ENCODE measurements around the gene PKP1. TPM values are rescaled to one million over a fixed set of nuclear protein-coding genes. Genes with fewer than 3 reads are reported as not detected.

The PKP1 gene
- total and polyA plus RNA-seq, 2 donors (not counting 3 experiments of a cell fraction or from before 2014, with no cell fraction given), result 0.01 TPM; not detected in 1

DNA sequence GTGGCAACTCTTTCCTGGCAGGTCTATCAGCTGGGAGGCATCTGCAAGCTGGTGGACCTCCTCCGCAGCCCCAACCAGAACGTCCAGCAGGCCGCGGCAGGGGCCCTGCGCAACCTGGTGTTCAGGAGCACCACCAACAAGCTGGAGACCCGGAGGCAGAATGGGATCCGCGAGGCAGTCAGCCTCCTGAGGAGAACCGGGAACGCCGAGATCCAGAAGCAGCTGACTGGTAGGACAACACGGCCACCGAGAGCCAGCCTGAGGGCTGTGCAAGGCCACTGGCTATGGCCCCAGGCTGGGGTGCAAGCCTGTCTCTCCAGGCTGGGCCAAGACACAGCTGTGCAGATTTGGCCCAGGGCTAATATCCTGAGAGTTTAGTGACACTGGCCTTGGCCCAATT, 34.2 kb downstream of the PKP1 start:
- Histone ChIP-seq H3K9me3 (replicated peaks; ENCODE audit: control insufficient read depth, insufficient read depth, low read length) (no peaks in the 10 kb centered on the region), H3K4me1 (ENCODE audit: control insufficient read depth, extremely low read depth, insufficient read depth, low read length) (no peaks in the 10 kb centered on the region), H3K36me3 (ENCODE audit: control insufficient read depth in 2 of 2, extremely low read depth in 1 of 2, insufficient read depth in 2 of 2, low read length in 2 of 2) (no peaks in the 10 kb centered on the region), H3K4me3 (replicated peaks in 1 of 3; ENCODE audit: insufficient read depth in 1 of 3, low read depth in 1 of 3, low read length in 3 of 3) (no peak overlapping the region), H3K9ac (replicated peaks; ENCODE audit: extremely low read depth, insufficient read depth, low read length) (no peak overlapping the region), H3K27me3 (ENCODE audit: control insufficient read depth in 2 of 2, insufficient read depth in 2 of 2, low read length in 2 of 2) (no peaks in the 10 kb centered on the region), H3K79me2 (ENCODE audit: control insufficient read depth, insufficient read depth, low read length) (no peaks in the 10 kb centered on the region), H3K9me1 (replicated peaks; ENCODE audit: control insufficient read depth, extremely low read depth, insufficient read depth, low read length) (no peaks in the 10 kb centered on the region), H3K27ac (ENCODE audit: insufficient read depth, low read depth, low read length) (no peak overlapping the region), H4K20me1 (replicated peaks; ENCODE audit: control insufficient read depth, extremely low read depth, insufficient read depth, low read length) (no peaks in the 10 kb centered on the region), H3K4me2 (ENCODE audit: insufficient read depth, low read length) (no peak overlapping the region), H2AFZ (ENCODE audit: low read depth, low read length) (no peak overlapping the region)
- FAIRE-seq (no peak), DNase-seq (ENCODE audit: low read depth, low spot score) (no peak)
- BruUV-seq (replicated peaks), result no TSS peak
- intact Hi-C loops (cut with micrococcal nuclease) (no loop called here), dilution Hi-C loops (cut with MboI; ENCODE audit: extremely low pct_ligation_motif_present, low sequenced_read_pairs) (no loop called here)
- CTCF ChIA-PET, result interaction anchor here (1.1 kb wide), 1 partner anchor 31 kb away, joined by 3 read pairs; no protein-coding TSS in a partner anchor
- POLR2A ChIA-PET, result no interaction called here
- TF ChIP-seq, protein P1, sequence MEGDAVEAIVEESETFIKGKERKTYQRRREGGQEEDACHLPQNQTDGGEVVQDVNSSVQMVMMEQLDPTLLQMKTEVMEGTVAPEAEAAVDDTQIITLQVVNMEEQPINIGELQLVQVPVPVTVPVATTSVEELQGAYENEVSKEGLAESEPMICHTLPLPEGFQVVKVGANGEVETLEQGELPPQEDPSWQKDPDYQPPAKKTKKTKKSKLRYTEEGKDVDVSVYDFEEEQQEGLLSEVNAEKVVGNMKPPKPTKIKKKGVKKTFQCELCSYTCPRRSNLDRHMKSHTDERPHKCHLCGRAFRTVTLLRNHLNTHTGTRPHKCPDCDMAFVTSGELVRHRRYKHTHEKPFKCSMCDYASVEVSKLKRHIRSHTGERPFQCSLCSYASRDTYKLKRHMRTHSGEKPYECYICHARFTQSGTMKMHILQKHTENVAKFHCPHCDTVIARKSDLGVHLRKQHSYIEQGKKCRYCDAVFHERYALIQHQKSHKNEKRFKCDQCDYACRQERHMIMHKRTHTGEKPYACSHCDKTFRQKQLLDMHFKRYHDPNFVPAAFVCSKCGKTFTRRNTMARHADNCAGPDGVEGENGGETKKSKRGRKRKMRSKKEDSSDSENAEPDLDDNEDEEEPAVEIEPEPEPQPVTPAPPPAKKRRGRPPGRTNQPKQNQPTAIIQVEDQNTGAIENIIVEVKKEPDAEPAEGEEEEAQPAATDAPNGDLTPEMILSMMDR (IDR thresholded peaks at IDR 0.05; ENCODE audit: extremely low read depth in 1 of 2, insufficient read depth in 1 of 2, low read depth in 1 of 2, low read length in 2 of 2), result no peak
- TF ChIP-seq MYC (IDR thresholded peaks at IDR 0.05; ENCODE audit: low read depth, low read length) (no peak), POLR2AphosphoS5 (IDR thresholded peaks at IDR 0.05; ENCODE audit: insufficient read depth, low read depth, low read length) (no peak), FOS (IDR thresholded peaks at IDR 0.05; ENCODE audit: borderline replicate concordance, insufficient read depth, low read length) (no peak), GATA2 (IDR thresholded peaks at IDR 0.05; ENCODE audit: insufficient read depth, insufficient read length, low read depth, low read length) (no peak), JUN (IDR thresholded peaks at IDR 0.05; ENCODE audit: borderline replicate concordance, insufficient read depth, insufficient read length, low read depth) (no peak)
